Osteocyte (in vitro differentiated cells): ENCODE results near the gene TMCC3. TPM values are rescaled to one million over a fixed set of nuclear protein-coding genes. Genes with fewer than 3 reads are reported as not detected.

Experiments
- DNase-seq: peaks from one replicate; pipeline ENCODE4 v3.0.0; 2021; ENCODE audit warnings: mixed read lengths; ENCODE audit not compliant: unreplicated experiment; ENCODE audit errors: extremely low spot score
- H3K27ac Mint-ChIP-seq: one replicate; pipeline ENCODE4 v1.8.0; 2021; ENCODE audit warnings: mild to moderate bottlenecking, mixed read lengths; ENCODE audit not compliant: unreplicated experiment
- H3K27me3 Mint-ChIP-seq: one replicate; pipeline ENCODE4 v1.8.0; 2021; ENCODE audit warnings: mixed read lengths; ENCODE audit not compliant: unreplicated experiment
- H3K36me3 Mint-ChIP-seq: one replicate; pipeline ENCODE4 v1.8.0; 2021; ENCODE audit warnings: mixed read lengths; ENCODE audit not compliant: unreplicated experiment
- H3K4me1 Mint-ChIP-seq: one replicate; pipeline ENCODE4 v1.8.0; 2021; ENCODE audit warnings: mixed read lengths; ENCODE audit not compliant: unreplicated experiment
- H3K4me3 Mint-ChIP-seq: one replicate; pipeline ENCODE4 v1.8.0; 2021; ENCODE audit warnings: mild to moderate bottlenecking, moderate library complexity, mixed read lengths; ENCODE audit not compliant: unreplicated experiment
- H3K9me3 Mint-ChIP-seq: one replicate; pipeline ENCODE4 v1.8.0; 2021; ENCODE audit warnings: mixed read lengths; ENCODE audit not compliant: unreplicated experiment
- total RNA-seq: library from RNA; stranded (reverse); gene quantifications from 2 replicates; pipeline ENCODE4 v1.2.1, GENCODE V29; 2021
- TF ChIP-seq, protein P1 (sequence below): fragments of 200-600 bp; sonication (generic); IDR thresholded peaks from 2 replicates; pipeline ENCODE4 v1.5.0; 2021; ENCODE audit warnings: antibody characterized with exemption, mild to moderate bottlenecking, moderate library complexity

The TMCC3 gene
- total RNA-seq, 1 donor from 2014 or later: not detected

DNA sequence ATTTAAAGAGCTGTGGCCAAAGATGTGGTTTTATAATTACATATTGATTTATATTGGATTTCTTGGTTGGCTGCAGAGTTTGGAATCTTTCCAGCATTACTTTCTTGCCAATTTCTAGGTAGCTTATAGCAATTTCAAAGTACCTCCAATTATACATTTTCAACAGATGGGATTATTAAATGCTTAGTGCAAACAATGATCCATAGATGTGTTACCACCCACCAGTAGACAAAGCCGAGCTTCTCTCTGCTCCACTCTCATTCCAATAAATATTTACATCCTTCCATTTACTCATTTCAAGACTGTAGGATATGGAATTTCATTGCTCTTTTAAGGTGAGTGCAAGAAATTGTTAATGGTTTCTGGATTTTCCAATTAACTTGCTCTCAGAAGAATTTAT, 21.6 kb upstream of the TMCC3 start:
- no peak overlapping the region for H3K27ac Mint-ChIP-seq
- H3K4me3 Mint-ChIP-seq: no peak overlapping the region
- H3K27me3 Mint-ChIP-seq: peaks cover 30% of the 10 kb centered on the region
- no peaks in the 10 kb centered on the region for H3K9me3 Mint-ChIP-seq
- no peak for DNase-seq
- no peaks in the 10 kb centered on the region for H3K36me3 Mint-ChIP-seq
- H3K4me1 Mint-ChIP-seq: no peaks in the 10 kb centered on the region
- TF ChIP-seq, protein P1, sequence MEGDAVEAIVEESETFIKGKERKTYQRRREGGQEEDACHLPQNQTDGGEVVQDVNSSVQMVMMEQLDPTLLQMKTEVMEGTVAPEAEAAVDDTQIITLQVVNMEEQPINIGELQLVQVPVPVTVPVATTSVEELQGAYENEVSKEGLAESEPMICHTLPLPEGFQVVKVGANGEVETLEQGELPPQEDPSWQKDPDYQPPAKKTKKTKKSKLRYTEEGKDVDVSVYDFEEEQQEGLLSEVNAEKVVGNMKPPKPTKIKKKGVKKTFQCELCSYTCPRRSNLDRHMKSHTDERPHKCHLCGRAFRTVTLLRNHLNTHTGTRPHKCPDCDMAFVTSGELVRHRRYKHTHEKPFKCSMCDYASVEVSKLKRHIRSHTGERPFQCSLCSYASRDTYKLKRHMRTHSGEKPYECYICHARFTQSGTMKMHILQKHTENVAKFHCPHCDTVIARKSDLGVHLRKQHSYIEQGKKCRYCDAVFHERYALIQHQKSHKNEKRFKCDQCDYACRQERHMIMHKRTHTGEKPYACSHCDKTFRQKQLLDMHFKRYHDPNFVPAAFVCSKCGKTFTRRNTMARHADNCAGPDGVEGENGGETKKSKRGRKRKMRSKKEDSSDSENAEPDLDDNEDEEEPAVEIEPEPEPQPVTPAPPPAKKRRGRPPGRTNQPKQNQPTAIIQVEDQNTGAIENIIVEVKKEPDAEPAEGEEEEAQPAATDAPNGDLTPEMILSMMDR: no peak

DNA sequence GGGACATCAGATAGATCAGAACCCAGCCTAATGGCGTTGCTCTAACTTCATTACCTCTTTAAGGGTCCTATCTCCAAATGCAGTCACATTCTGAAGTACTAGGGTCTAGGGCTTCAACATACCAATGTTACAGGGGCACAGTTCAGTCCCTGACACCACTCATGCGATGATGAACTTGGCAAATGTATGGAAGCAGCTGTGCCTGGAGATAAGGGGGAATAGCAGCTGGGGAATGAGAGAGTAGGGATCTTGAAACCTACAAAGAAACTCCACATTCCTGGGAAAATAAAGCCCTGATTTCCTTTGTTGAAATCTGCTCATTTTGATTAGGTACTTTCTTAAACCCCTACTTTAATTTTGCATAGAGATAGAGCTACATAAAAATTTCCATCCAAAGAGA, 20.5 kb upstream of the TMCC3 start:
- Mint-ChIP-seq H3K9me3 (no peaks in the 10 kb centered on the region), H3K27ac (no peak overlapping the region), H3K4me3 (no peak overlapping the region), H3K36me3 (no peaks in the 10 kb centered on the region), H3K27me3 (peaks cover 36% of the 10 kb centered on the region), H3K4me1 (no peaks in the 10 kb centered on the region)
- no peak for DNase-seq
- TF ChIP-seq, protein P1: no peak

DNA sequence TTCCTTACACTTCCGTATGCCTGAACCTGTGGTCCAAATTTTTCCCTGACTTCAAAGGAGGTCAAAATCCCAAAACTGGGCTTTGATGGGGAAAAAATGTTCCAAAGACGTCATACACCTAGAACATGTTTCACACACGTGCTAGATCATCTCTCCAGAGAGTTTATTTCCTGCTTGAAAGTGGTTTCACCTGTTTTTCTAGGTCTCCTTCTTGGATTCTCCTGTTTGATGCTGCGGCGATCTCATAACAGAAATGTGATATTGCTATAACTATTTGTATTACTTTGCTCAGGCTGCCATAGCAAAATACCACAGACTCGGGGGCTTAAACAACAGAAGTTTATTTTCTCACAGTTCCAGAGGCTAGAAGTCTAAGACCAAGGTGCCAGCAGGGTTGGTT, 19.7 kb upstream of the TMCC3 start:
- no peak overlapping the region for H3K27ac Mint-ChIP-seq
- no peaks in the 10 kb centered on the region for H3K36me3 Mint-ChIP-seq

DNA sequence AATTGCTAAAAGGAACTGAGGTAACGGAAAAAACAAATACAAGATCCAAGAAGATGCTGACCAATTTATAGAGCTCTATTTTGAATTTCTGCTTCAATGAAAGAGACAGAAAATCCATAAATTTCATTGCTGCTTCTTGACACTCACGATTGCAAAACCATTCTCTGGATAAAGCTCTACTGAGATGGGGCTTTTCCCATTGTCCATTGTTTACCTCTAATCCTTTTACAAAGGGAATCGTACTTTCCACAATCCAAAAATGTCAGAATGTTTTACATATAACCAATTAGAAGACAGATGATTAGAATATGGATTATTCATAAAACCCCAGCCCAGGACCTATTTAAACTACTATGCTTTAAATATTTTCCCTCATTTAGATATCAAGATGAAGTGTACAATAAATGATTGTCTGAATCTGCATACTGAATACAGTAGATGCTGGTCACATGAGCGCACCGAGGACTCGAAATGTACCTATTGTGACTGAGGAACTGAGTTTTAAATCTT, 16.7 kb upstream of the TMCC3 start:
- H3K4me3 Mint-ChIP-seq: no peak overlapping the region
- no peak for DNase-seq
- TF ChIP-seq, protein P1: no peak
- H3K27ac Mint-ChIP-seq: no peak overlapping the region
- H3K9me3 Mint-ChIP-seq: no peaks in the 10 kb centered on the region
- peaks cover 35% of the 10 kb centered on the region for H3K27me3 Mint-ChIP-seq
- no peaks in the 10 kb centered on the region for H3K36me3 Mint-ChIP-seq
- H3K4me1 Mint-ChIP-seq: no peaks in the 10 kb centered on the region

More for the DNA sequence above, 19.7 kb upstream of the TMCC3 start:
- peaks cover 39% of the 10 kb centered on the region for H3K27me3 Mint-ChIP-seq
- no peaks in the 10 kb centered on the region for H3K9me3 Mint-ChIP-seq
- H3K4me3 Mint-ChIP-seq: no peak overlapping the region
- no peak for DNase-seq
- TF ChIP-seq, protein P1: no peak
- no peaks in the 10 kb centered on the region for H3K4me1 Mint-ChIP-seq

DNA sequence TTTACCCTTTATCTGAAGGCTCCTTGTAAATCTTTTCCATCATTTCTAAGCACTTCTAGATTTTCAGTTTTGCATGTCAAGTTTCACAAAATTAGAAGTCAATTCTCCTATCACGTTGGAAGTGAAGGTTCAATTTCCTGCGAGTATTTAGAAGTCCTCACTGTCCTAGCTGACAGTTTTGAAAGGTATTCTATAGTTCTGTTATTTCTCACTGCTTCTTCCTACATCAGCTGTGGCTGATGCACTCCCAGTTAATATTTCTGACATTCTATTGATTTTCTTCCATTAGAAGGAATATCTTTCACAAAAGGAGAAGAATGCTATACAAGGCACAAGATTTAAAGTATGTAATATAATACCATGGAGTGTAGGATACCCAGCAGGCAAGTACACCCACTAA, 15.8 kb upstream of the TMCC3 start:
- H3K27ac Mint-ChIP-seq: no peak overlapping the region
- no peak overlapping the region for H3K4me3 Mint-ChIP-seq
- no peaks in the 10 kb centered on the region for H3K4me1 Mint-ChIP-seq
- H3K36me3 Mint-ChIP-seq: no peaks in the 10 kb centered on the region
- H3K27me3 Mint-ChIP-seq: peaks cover 33% of the 10 kb centered on the region
- H3K9me3 Mint-ChIP-seq: no peaks in the 10 kb centered on the region
- TF ChIP-seq, protein P1: no peak
- no peak for DNase-seq
